H9 (cell line): Measurements from ENCODE around the gene DMPK. TPM values are rescaled to one million over a fixed set of nuclear protein-coding genes. Genes with fewer than 3 reads are reported as not detected.

Experiments
- DNase-seq: peaks from one replicate; pipeline ENCODE4 v3.0.0-alpha.2; 2017
- H2AFZ ChIP-seq: one replicate; pipeline ENCODE4 v1.6.1; 2013; ENCODE audit warnings: mild to moderate bottlenecking, low read length, control low read depth, moderate library complexity
- H2AK5ac ChIP-seq: 2 replicates; pipeline ENCODE4 v1.6.1; 2013; ENCODE audit warnings: low read length, control low read depth, mixed read lengths; ENCODE audit not compliant: insufficient read length
- H2BK120ac ChIP-seq: one replicate; pipeline ENCODE4 v1.6.1; 2013; ENCODE audit warnings: low read depth, mild to moderate bottlenecking, low read length, control low read depth, inconsistent platforms; ENCODE audit not compliant: poor library complexity, severe bottlenecking
- H2BK12ac ChIP-seq: 2 replicates; pipeline ENCODE4 v1.6.1; 2013; ENCODE audit warnings: low read length, control low read depth, mixed read lengths, low read depth; ENCODE audit not compliant: insufficient read length
- H2BK15ac ChIP-seq: 2 replicates; pipeline ENCODE4 v1.6.1; 2013; ENCODE audit warnings: low read depth, low read length, control low read depth
- H2BK20ac ChIP-seq: one replicate; pipeline ENCODE4 v1.6.1; 2013; ENCODE audit warnings: low read depth, mild to moderate bottlenecking, low read length, control low read depth, inconsistent platforms; ENCODE audit not compliant: poor library complexity, severe bottlenecking
- H2BK5ac ChIP-seq: 2 replicates; pipeline ENCODE4 v1.6.1; 2013; ENCODE audit warnings: low read length, control low read depth, mixed read lengths; ENCODE audit not compliant: insufficient read length
- H3K14ac ChIP-seq: 2 replicates; pipeline ENCODE4 v1.6.1; 2013; ENCODE audit warnings: low read length, control low read depth; ENCODE audit not compliant: insufficient read depth
- H3K18ac ChIP-seq: 2 replicates; pipeline ENCODE4 v1.6.1; 2013; ENCODE audit warnings: low read depth, mild to moderate bottlenecking, mixed read lengths, low read length, control low read depth; ENCODE audit not compliant: insufficient read length
- H3K23ac ChIP-seq: 2 replicates; pipeline ENCODE4 v1.6.1; 2013; ENCODE audit warnings: low read length, control low read depth, mixed read lengths, low read depth; ENCODE audit not compliant: insufficient read length
- H3K23me2 ChIP-seq: 2 replicates; pipeline ENCODE4 v1.6.1; 2013; ENCODE audit warnings: low read depth, mild to moderate bottlenecking, mixed read lengths, low read length, control low read depth; ENCODE audit not compliant: insufficient read length, poor library complexity, severe bottlenecking
- H3K27ac ChIP-seq: 2 replicates; pipeline ENCODE4 v1.5.1; 2013; ENCODE audit warnings: low read length, control low read depth, mixed read lengths, low read depth; ENCODE audit not compliant: insufficient read length
- H3K27me3 ChIP-seq: 2 replicates; pipeline ENCODE4 v1.6.1; 2013; ENCODE audit warnings: low read length, control low read depth, inconsistent platforms; ENCODE audit not compliant: insufficient read depth
- H3K4ac ChIP-seq: 2 replicates; pipeline ENCODE4 v1.6.1; 2013; ENCODE audit warnings: low read depth, mild to moderate bottlenecking, control low read depth, inconsistent platforms, low read length, moderate library complexity
- H3K4me1 ChIP-seq: 2 replicates; pipeline ENCODE4 v1.6.1; 2013; ENCODE audit warnings: low read length, control low read depth, inconsistent platforms; ENCODE audit not compliant: insufficient read depth
- H3K4me2 ChIP-seq: 2 replicates; pipeline ENCODE4 v1.6.1; 2013; ENCODE audit warnings: low read length, control low read depth, mixed read lengths; ENCODE audit not compliant: insufficient read length, insufficient read depth
- H3K56ac ChIP-seq: 2 replicates; pipeline ENCODE4 v1.6.1; 2013; ENCODE audit warnings: low read depth, mild to moderate bottlenecking, mixed read lengths, low read length, control low read depth; ENCODE audit not compliant: insufficient read length
- H3K79me1 ChIP-seq: 2 replicates; pipeline ENCODE4 v1.6.1; 2013; ENCODE audit warnings: low read depth, mild to moderate bottlenecking, moderate library complexity, low read length, control low read depth, inconsistent platforms; ENCODE audit not compliant: insufficient read depth, poor library complexity, severe bottlenecking
- H3K79me2 ChIP-seq: 2 replicates; pipeline ENCODE4 v1.6.1; 2013; ENCODE audit warnings: low read length, control low read depth, inconsistent platforms; ENCODE audit not compliant: insufficient read depth
- H3K9ac ChIP-seq: 2 replicates; pipeline ENCODE4 v1.6.1; 2013; ENCODE audit warnings: low read length, control low read depth, mixed read lengths; ENCODE audit not compliant: insufficient read length; ENCODE audit errors: extremely low read depth
- H3K9me3 ChIP-seq: one replicate; pipeline ENCODE4 v1.6.1; 2013; ENCODE audit warnings: low read depth, low read length, inconsistent platforms; ENCODE audit not compliant: control insufficient read depth
- H3T11ph ChIP-seq: one replicate; pipeline ENCODE4 v1.6.1; 2013; ENCODE audit warnings: mild to moderate bottlenecking, low read length, control low read depth, inconsistent platforms
- H4K20me1 ChIP-seq: one replicate; pipeline ENCODE4 v1.6.1; 2013; ENCODE audit not compliant: control insufficient read depth, insufficient read length, insufficient read depth
- H4K5ac ChIP-seq: 2 replicates; pipeline ENCODE4 v1.6.1; 2013; ENCODE audit warnings: low read depth, mild to moderate bottlenecking, mixed read lengths, low read length, control low read depth; ENCODE audit not compliant: insufficient read length
- H4K8ac ChIP-seq: replicated peaks from 2 replicates; pipeline ENCODE4 v1.6.1; 2013; ENCODE audit warnings: low read length, control low read depth, mixed read lengths, low read depth; ENCODE audit not compliant: insufficient read length
- H4K91ac ChIP-seq: 2 replicates; pipeline ENCODE4 v1.6.1; 2013; ENCODE audit warnings: low read depth, mild to moderate bottlenecking, moderate library complexity, mixed read lengths, low read length, control low read depth; ENCODE audit not compliant: insufficient read length
- H3K27ac Mint-ChIP-seq, 3 experiments: 2 replicates in 2 of 3; 3 replicates in 1 of 3; pipeline ENCODE4 v1.8.0; 2020 to 2021; ENCODE audit warnings: mixed read lengths in 3 of 3, mild to moderate bottlenecking in 1 of 3, moderate library complexity in 1 of 3
- H3K27me3 Mint-ChIP-seq: 2 replicates; pipeline ENCODE4 v1.8.0; 2021; ENCODE audit warnings: low read depth, mild to moderate bottlenecking, moderate library complexity, mixed read lengths
- H3K36me3 Mint-ChIP-seq, 3 experiments: 2 replicates in 2 of 3; 3 replicates in 1 of 3; pipeline ENCODE4 v1.8.0; 2020 to 2021; ENCODE audit warnings: low read depth in 3 of 3, mixed read lengths in 3 of 3; ENCODE audit not compliant: insufficient read depth in 1 of 3
- H3K4me1 Mint-ChIP-seq, 2 experiments: 2 replicates each; pipeline ENCODE4 v1.8.0; 2020; ENCODE audit warnings: mixed read lengths in 2 of 2
- H3K4me3 Mint-ChIP-seq, 2 experiments: 2 replicates in 1 of 2; 3 replicates in 1 of 2; pipeline ENCODE4 v1.8.0; 2020 to 2021; ENCODE audit warnings: mild to moderate bottlenecking in 2 of 2, mixed read lengths in 2 of 2, moderate library complexity in 1 of 2
- H3K9me3 Mint-ChIP-seq, 2 experiments: 2 replicates in 1 of 2; 3 replicates in 1 of 2; pipeline ENCODE4 v1.8.0; 2020; ENCODE audit warnings: mild to moderate bottlenecking in 2 of 2, mixed read lengths in 2 of 2, moderate library complexity in 1 of 2
- CTCF ChIP-seq: fragments of 200-600 bp; sonication (generic); conservative IDR thresholded peaks from 3 replicates; pipeline ENCODE4 v1.8.0; 2021; ENCODE audit warnings: antibody characterized with exemption, mild to moderate bottlenecking
- WGBS: extraction: QIAGEN DNeasy Blood & Tissue Kit; methylation state at CpG from one replicate; pipeline ENCODE4 v1.1.7; 2013; ENCODE audit warnings: missing lambda C conversion rate, low lambda C conversion rate, mixed read lengths; ENCODE audit not compliant: insufficient read length; ENCODE audit errors: extremely low coverage; 5-methylcytosine and 5-hydroxymethylcytosine counted together
- total RNA-seq: library from RNA; stranded (reverse); gene quantifications from 2 replicates; pipeline ENCODE4 v1.2.1, GENCODE V29; 2021

DMPK gene
- total RNA-seq, 1 experiment from 2014 or later: 67.4 TPM

- Mint-ChIP-seq H3K4me1 (peaks cover 25 to 45% of the 10 kb centered on the region in 2 experiments), H3K27ac (peak overlapping the region in 1 of 3 experiments; percentile 95; a peak in 4 of 7 replicates), H3K36me3 (peaks cover 13 to 45% (median 38%) of the 10 kb centered on the region in 3 experiments; a peak in 6 of 7 replicates), H3K9me3 (no peaks in the 10 kb centered on the region), H3K4me3 (peak overlapping the region; percentile 64 to 80), H3K27me3 (peaks cover 18% of the 10 kb centered on the region)
- H4K5ac ChIP-seq: no peak overlapping the region
- no peak overlapping the region for H2BK20ac ChIP-seq
- H4K20me1 ChIP-seq: no peaks in the 10 kb centered on the region
- H3K23me2 ChIP-seq: peaks cover 6% of the 10 kb centered on the region
- H2BK15ac ChIP-seq: no peak overlapping the region
- H3K4me2 ChIP-seq: peak overlapping the region; percentile 63
- H3K27ac ChIP-seq: no peak overlapping the region
- H2AFZ ChIP-seq: no peak overlapping the region
- no peaks in the 10 kb centered on the region for H3K79me2 ChIP-seq
- no peak overlapping the region for H3K4ac ChIP-seq
- no peak overlapping the region for H4K8ac ChIP-seq
- no CpG with 5 or more reads among the region's 48 CpGs for WGBS
- no peak overlapping the region for H3T11ph ChIP-seq
- H3K9ac ChIP-seq: no peak overlapping the region
- H2AK5ac ChIP-seq: no peak overlapping the region
- H2BK5ac ChIP-seq: no peak overlapping the region
- H2BK12ac ChIP-seq: no peak overlapping the region
- TF ChIP-seq CTCF: peak; percentile 87
- H3K23ac ChIP-seq: no peak overlapping the region
- H3K27me3 ChIP-seq: no peaks in the 10 kb centered on the region; the same call in 1 of the 2 replicates
- no peak overlapping the region for H2BK120ac ChIP-seq
- DNase-seq: peak; percentile 97
- H3K4me1 ChIP-seq: peaks cover 3% of the 10 kb centered on the region; the same call in 1 of the 2 replicates
- H3K14ac ChIP-seq: no peak overlapping the region
- no peaks in the 10 kb centered on the region for H3K9me3 ChIP-seq
- no peaks in the 10 kb centered on the region for H3K79me1 ChIP-seq
- no peak overlapping the region for H3K56ac ChIP-seq
- H3K18ac ChIP-seq: no peak overlapping the region
- no peak overlapping the region for H4K91ac ChIP-seq
Measured at GRCh38 chr19:45779231-45780145, 2.8 kb downstream of the DMPK start.
